MCF 10A (cell line): ENCODE data around the gene BOD1L1. TPM values are rescaled to one million over a fixed set of nuclear protein-coding genes. Genes with fewer than 3 reads are reported as not detected.

Source experiments
- BruUV-seq: library from RNA; stranded (reverse); fragments of 400-500 nt; replicated peaks from 2 replicates; lab custom pipeline; 2021; lab: Mats Ljungman, UMichigan
- CTCF ChIA-PET: fragments of 300-600 bp; sonication (Branson Sonifier 250); formaldehyde crosslinking; extraction: SDS; loops from one replicate; lab custom pipeline; 2021; ENCODE audit warnings: antibody characterized with exemption, inconsistent platforms; lab: Yijun Ruan, JAX
- POLR2A ChIA-PET: fragments of 300-600, 350-650 bp; sonication (Branson Sonifier 250); formaldehyde crosslinking; extraction: SDS; loops from one replicate; lab custom pipeline; 2020; ENCODE audit warnings: antibody characterized with exemption, inconsistent platforms; lab: Yijun Ruan, JAX
- DNase-seq: peaks from one replicate; pipeline ENCODE4 v3.0.0-alpha.2; 2018; ENCODE audit not compliant: unreplicated experiment
- H3K27ac Mint-ChIP-seq: one replicate; pipeline ENCODE4 v1.8.0; 2022; ENCODE audit warnings: mild to moderate bottlenecking, low read depth, mixed read lengths; ENCODE audit not compliant: unreplicated experiment
- H3K27me3 Mint-ChIP-seq: one replicate; pipeline ENCODE4 v1.8.0; 2022; ENCODE audit warnings: mixed read lengths; ENCODE audit not compliant: insufficient read depth, unreplicated experiment
- H3K36me3 Mint-ChIP-seq: one replicate; pipeline ENCODE4 v1.8.0; 2022; ENCODE audit warnings: mild to moderate bottlenecking, moderate library complexity, mixed read lengths; ENCODE audit not compliant: insufficient read depth, unreplicated experiment
- H3K4me1 Mint-ChIP-seq: one replicate; pipeline ENCODE4 v1.8.0; 2022; ENCODE audit warnings: mixed read lengths; ENCODE audit not compliant: insufficient read depth, unreplicated experiment
- H3K4me3 Mint-ChIP-seq: one replicate; pipeline ENCODE4 v1.8.0; 2022; ENCODE audit warnings: mild to moderate bottlenecking, moderate library complexity, mixed read lengths; ENCODE audit not compliant: unreplicated experiment
- H3K9me3 Mint-ChIP-seq: one replicate; pipeline ENCODE4 v1.8.0; 2022; ENCODE audit warnings: mixed read lengths; ENCODE audit not compliant: unreplicated experiment
- intact Hi-C: fragments of 100-400 bp; cut with micrococcal nuclease; formaldehyde crosslinking; loops from 2 replicates; pipeline ENCODE4 v1.14.1; 2022
- total RNA-seq: library from RNA; stranded (reverse); gene quantifications from 2 replicates; pipeline ENCODE4 v1.2.3, GENCODE V29; 2022
- TF ChIP-seq, protein P1 (sequence below): fragments of 200-600 bp; IDR thresholded peaks from one replicate; pipeline ENCODE4 v1.8.0; 2022; ENCODE audit warnings: antibody characterized with exemption, mild to moderate bottlenecking; ENCODE audit not compliant: unreplicated experiment

Gene BOD1L1
- total RNA-seq, 1 experiment from 2014 or later, result 46.8 TPM

- no peaks in the 10 kb centered on the region for H3K9me3 Mint-ChIP-seq
- CTCF ChIA-PET, result interaction anchor here (0.5 to 4.9 kb wide), 36 partner anchors 11 to 1859 kb away, joined by 3 to 42 read pairs (median 4); no protein-coding TSS in a partner anchor
- TF ChIP-seq, protein P1, sequence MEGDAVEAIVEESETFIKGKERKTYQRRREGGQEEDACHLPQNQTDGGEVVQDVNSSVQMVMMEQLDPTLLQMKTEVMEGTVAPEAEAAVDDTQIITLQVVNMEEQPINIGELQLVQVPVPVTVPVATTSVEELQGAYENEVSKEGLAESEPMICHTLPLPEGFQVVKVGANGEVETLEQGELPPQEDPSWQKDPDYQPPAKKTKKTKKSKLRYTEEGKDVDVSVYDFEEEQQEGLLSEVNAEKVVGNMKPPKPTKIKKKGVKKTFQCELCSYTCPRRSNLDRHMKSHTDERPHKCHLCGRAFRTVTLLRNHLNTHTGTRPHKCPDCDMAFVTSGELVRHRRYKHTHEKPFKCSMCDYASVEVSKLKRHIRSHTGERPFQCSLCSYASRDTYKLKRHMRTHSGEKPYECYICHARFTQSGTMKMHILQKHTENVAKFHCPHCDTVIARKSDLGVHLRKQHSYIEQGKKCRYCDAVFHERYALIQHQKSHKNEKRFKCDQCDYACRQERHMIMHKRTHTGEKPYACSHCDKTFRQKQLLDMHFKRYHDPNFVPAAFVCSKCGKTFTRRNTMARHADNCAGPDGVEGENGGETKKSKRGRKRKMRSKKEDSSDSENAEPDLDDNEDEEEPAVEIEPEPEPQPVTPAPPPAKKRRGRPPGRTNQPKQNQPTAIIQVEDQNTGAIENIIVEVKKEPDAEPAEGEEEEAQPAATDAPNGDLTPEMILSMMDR, result peak; percentile 82
- DNase-seq, result peak; percentile 77
- POLR2A ChIA-PET, result interaction anchor here (0.6 to 1.3 kb wide), 9 partner anchors 15 to 1343 kb away, joined by 3 to 5 read pairs (median 3); no protein-coding TSS in a partner anchor
- H3K27me3 Mint-ChIP-seq, result no peaks in the 10 kb centered on the region
- peak overlapping the region; percentile 60 for H3K4me3 Mint-ChIP-seq
- peak overlapping the region; percentile 17 for H3K27ac Mint-ChIP-seq
- intact Hi-C loops, result loop anchor here (1.0 to 5.0 kb wide), 10 partner anchors 44 to 1506 kb away; partner anchors contain the start of gene CPEB2
- no TSS peak for BruUV-seq
- H3K4me1 Mint-ChIP-seq, result peaks cover 9% of the 10 kb centered on the region
- peaks cover 6% of the 10 kb centered on the region for H3K36me3 Mint-ChIP-seq
Observed at GRCh38 chr4:13656569-13657405, 29.3 kb upstream of the BOD1L1 start.

DNA sequence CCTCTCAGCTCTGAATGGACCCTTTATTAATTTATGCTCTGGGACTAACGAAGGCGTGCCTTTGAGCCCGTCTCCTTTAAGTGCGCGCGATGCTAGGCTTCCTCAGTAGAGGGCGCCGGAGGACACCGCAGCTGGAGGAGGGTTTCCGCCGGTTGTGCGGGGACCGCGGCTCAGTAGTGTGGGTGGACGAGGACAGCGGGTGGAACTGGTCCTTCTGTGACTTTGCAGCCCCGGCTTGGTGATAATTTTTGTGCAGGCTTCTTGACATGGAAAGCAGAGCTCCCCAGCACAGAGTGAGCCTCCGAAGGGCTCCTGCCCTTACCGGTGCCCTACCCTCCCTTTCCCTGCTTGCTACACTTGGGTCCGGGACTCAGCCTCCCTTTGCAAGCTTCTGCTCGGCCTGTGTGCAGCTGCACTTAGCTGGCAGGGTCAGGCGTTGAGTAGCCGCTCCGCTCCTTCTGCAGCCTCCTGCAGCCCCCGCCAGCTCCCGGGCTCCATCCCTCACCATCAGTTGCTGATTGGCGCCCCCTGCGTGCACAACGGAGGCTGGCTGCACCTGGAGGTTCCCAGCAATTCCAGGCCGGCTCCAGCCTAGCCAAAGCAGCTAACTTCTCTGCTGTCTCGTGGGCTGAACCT, 26.8 kb upstream of the BOD1L1 start:
- TF ChIP-seq, protein P1, result peak; percentile 61
- ChIA-PET CTCF (interaction anchor here (0.5 to 4.9 kb wide), 91 partner anchors 8 to 1886 kb away, joined by 3 to 42 read pairs (median 4); partner anchors contain the start of gene BOD1L1), POLR2A (interaction anchor here (0.5 to 2.3 kb wide), 9 partner anchors 14 to 1350 kb away, joined by 3 to 16 read pairs (median 6); partner anchors contain the start of gene BOD1L1)
- no peak overlapping the region for H3K27ac Mint-ChIP-seq
- peaks cover 9% of the 10 kb centered on the region for H3K4me1 Mint-ChIP-seq
- H3K4me3 Mint-ChIP-seq, result peak overlapping the region; percentile 72
- peak; percentile 78 for DNase-seq
- H3K9me3 Mint-ChIP-seq, result no peaks in the 10 kb centered on the region
- no TSS peak for BruUV-seq
- H3K36me3 Mint-ChIP-seq, result peaks cover 6% of the 10 kb centered on the region
- no peaks in the 10 kb centered on the region for H3K27me3 Mint-ChIP-seq
- intact Hi-C loops, result loop anchor here (1.0 to 5.0 kb wide), 2 partner anchors 802 to 1088 kb away; no protein-coding TSS in a partner anchor

DNA sequence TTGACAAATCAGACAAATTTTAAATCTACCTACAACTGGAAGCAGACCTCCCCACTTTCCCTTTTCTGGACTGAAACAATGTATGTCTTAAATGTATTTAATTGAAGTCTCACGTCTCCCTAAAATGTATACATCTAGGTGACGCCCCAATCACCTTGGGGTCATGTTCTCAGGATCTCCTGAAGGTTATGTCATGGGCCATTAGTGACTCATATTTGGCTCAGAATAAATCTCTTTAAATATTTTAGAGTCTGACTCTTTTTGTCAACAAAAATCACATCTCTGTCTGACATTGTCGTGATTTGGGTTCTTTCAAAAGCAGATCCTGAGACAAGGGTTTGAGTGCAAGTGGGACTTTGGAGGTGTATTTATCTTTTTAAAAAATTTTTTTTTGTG, 26.2 kb upstream of the BOD1L1 start:
- no TSS peak for BruUV-seq
- no peak for DNase-seq
- Mint-ChIP-seq H3K27me3 (no peaks in the 10 kb centered on the region), H3K9me3 (no peaks in the 10 kb centered on the region), H3K27ac (no peak overlapping the region), H3K4me3 (peak overlapping the region; percentile 72), H3K36me3 (peaks cover 3% of the 10 kb centered on the region), H3K4me1 (peaks cover 9% of the 10 kb centered on the region)
- TF ChIP-seq, protein P1, result no peak
- ChIA-PET POLR2A (interaction anchor here (0.5 to 2.3 kb wide), 9 partner anchors 14 to 1351 kb away, joined by 3 to 16 read pairs (median 6); partner anchors contain the start of gene BOD1L1), CTCF (interaction anchor here (0.5 to 4.9 kb wide), 56 partner anchors 8 to 1875 kb away, joined by 3 to 42 read pairs (median 3); partner anchors contain the start of gene BOD1L1)
- intact Hi-C loops, result loop anchor here (1.0 to 5.0 kb wide), 2 partner anchors 801 to 1089 kb away; no protein-coding TSS in a partner anchor
